Urinary bladder (tissue), 4 donors: ENCODE measurements around the gene AFAP1L1. TPM values are rescaled to one million over a fixed set of nuclear protein-coding genes. Genes with fewer than 3 reads are reported as not detected.

Source experiments
- DNase-seq: peaks from one replicate; pipeline ENCODE4 v3.0.0-alpha.2; 2015; ENCODE audit errors: extremely low spot score
- H3K27ac ChIP-seq: one replicate; pipeline ENCODE4 v1.5.1; 2013; ENCODE audit warnings: low read depth, mild to moderate bottlenecking, moderate library complexity
- H3K36me3 ChIP-seq: one replicate; pipeline ENCODE4 v1.6.1; 2013; ENCODE audit warnings: mild to moderate bottlenecking, moderate library complexity; ENCODE audit not compliant: insufficient read depth
- H3K4me1 ChIP-seq: one replicate; pipeline ENCODE4 v1.6.1; 2013; ENCODE audit warnings: mild to moderate bottlenecking, moderate library complexity; ENCODE audit not compliant: insufficient read depth
- H3K4me3 ChIP-seq: one replicate; pipeline ENCODE4 v1.5.1; 2013; ENCODE audit warnings: low read depth, low read length
- WGBS: extraction: QIAGEN DNeasy Blood & Tissue Kit; methylation state at CpG from one replicate; pipeline ENCODE4 v1.1.7; 2013; 5-methylcytosine and 5-hydroxymethylcytosine counted together
- polyA plus RNA-seq: library from polyadenylated mRNA; stranded (reverse); fragments of 200-250 nt; gene quantifications from one replicate; pipeline ENCODE4 v1.2.3, GENCODE V29; 2013
- total RNA-seq: library from RNA; depleted of rRNA; stranded (reverse); fragments of >200 nt; gene quantifications from one replicate; pipeline ENCODE4 v1.2.3, GENCODE V29; 2014
- donor health status: healthy with polysubstance abuse.
- donor health status: healthy.

Gene AFAP1L1
- total and polyA plus RNA-seq, 2 donors: 6.3 to 27.9 TPM

- H3K36me3 ChIP-seq: no peaks in the 10 kb centered on the region
- no peak for DNase-seq
- no peak overlapping the region for H3K27ac ChIP-seq
- H3K4me1 ChIP-seq: no peaks in the 10 kb centered on the region
- no peak overlapping the region for H3K4me3 ChIP-seq
- 80% methylated on average over 8 of the region's 8 CpGs for WGBS
Measured at GRCh38 chr5:149301744-149302380, 30.2 kb downstream of the AFAP1L1 start.

- H3K27ac ChIP-seq: no peak overlapping the region
- no peaks in the 10 kb centered on the region for H3K4me1 ChIP-seq
- no peak for DNase-seq
- H3K4me3 ChIP-seq: no peak overlapping the region
- 87% methylated on average over 5 of the region's 5 CpGs for WGBS
- H3K36me3 ChIP-seq: no peaks in the 10 kb centered on the region
Measured at GRCh38 chr5:149302641-149303040, 31.0 kb downstream of the AFAP1L1 start.

GRCh38 chr5:149303210-149303609 lies 31.6 kb downstream of the AFAP1L1 start:
- Histone ChIP-seq H3K36me3 (no peaks in the 10 kb centered on the region), H3K4me3 (no peak overlapping the region)
- WGBS: 79% methylated on average over 4 of the region's 4 CpGs

DNA sequence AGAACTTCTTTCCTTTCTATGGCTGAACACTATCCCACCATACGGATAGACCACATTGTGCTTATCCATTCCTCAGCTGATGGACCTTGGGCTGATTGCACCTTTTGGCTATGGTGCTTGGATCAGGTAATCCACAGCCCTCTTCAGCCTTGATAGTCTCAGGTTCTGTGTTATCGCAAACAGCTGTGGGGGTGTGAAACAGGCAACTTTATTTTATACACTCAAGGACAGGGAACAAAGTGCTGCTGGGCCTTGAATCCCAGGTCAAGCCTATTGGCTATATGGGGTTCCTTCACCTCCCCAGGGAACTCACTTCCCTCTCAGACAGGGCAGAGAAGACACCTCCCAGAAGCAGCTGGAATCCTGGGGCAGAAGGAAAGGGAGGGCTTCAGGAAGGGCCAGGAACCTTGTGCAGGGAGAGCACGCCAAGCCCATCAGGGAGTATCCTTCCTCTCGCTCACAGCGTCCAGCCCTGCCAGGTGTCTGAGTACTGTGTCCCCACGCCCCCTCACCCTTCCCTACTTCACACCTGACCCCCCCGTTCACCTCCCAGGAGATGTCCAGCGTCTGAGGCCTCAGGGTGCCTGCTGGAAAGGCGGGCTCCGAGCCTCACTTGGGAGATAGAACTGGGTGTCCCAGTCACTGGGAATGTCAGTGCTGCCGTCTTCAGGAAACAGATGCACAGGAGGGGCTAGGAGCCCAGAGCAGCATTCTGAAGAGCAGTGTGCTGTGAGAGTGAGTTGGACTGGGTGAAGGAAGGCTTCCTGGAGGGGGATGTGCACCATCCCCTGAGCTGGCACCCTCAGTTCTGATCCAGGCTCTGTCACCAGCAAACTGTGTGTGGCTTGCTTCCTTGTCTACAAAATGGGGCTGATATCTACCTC lies 32.8 kb downstream of the AFAP1L1 start:
- no peak for DNase-seq
- 75% methylated on average over 11 of the region's 11 CpGs for WGBS
- Histone ChIP-seq H3K36me3 (no peaks in the 10 kb centered on the region), H3K4me3 (no peak overlapping the region), H3K4me1 (no peaks in the 10 kb centered on the region), H3K27ac (no peak overlapping the region)

More at GRCh38 chr5:149303210-149303609, 31.6 kb downstream of the AFAP1L1 start:
- no peaks in the 10 kb centered on the region for H3K4me1 ChIP-seq
- no peak for DNase-seq
- no peak overlapping the region for H3K27ac ChIP-seq

- no peak overlapping the region for H3K4me3 ChIP-seq
- no peaks in the 10 kb centered on the region for H3K36me3 ChIP-seq
- H3K4me1 ChIP-seq: no peaks in the 10 kb centered on the region
- H3K27ac ChIP-seq: no peak overlapping the region
- 86% methylated on average over 6 of the region's 6 CpGs for WGBS
- no peak for DNase-seq
Measured at GRCh38 chr5:149309354-149309753, 37.7 kb downstream of the AFAP1L1 start.

- Histone ChIP-seq H3K36me3 (no peaks in the 10 kb centered on the region), H3K4me3 (no peak overlapping the region), H3K27ac (no peak overlapping the region), H3K4me1 (no peaks in the 10 kb centered on the region)
- no peak for DNase-seq
- 89% methylated on average over 4 of the region's 4 CpGs for WGBS
Measured at GRCh38 chr5:149310488-149310887, 38.8 kb downstream of the AFAP1L1 start.

DNA sequence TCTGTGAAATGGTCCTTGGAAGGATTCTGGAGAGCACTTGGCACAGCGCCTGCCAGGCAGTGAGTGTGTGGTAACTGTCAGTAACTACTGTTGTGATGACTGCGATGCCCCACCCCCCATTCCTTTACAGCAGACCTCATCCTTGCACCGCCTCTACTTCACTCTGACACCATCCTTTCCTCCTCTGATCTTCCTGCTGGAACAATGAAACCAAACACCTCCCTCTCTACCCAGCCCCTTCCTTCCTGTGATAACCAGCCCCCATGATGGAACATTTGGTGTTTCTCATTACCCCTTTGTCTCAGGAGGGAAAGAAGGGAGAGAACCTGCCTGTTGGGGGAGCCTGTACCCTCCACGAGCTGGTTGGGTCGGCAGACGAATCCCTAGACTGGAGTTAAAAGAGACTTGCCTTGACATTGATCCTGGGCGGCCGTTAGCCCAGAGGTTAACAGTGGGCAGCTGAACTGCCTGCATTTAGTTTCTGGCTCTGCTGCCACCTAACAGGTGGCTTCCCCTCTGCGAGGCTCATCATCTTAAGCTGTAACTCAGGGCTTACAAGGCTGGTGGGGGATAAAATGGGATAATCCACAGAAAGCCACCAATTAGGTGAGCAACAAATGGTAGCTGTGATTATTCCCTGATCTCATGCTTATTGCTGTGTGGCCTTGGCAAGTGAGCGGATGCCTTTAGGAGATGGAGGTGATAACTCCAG lies 39.4 kb downstream of the AFAP1L1 start:
- 65% methylated on average over 10 of the region's 10 CpGs for WGBS
- H3K4me1 ChIP-seq: no peaks in the 10 kb centered on the region
- H3K36me3 ChIP-seq: no peaks in the 10 kb centered on the region
- H3K4me3 ChIP-seq: no peak overlapping the region
- H3K27ac ChIP-seq: no peak overlapping the region
- no peak for DNase-seq

DNA sequence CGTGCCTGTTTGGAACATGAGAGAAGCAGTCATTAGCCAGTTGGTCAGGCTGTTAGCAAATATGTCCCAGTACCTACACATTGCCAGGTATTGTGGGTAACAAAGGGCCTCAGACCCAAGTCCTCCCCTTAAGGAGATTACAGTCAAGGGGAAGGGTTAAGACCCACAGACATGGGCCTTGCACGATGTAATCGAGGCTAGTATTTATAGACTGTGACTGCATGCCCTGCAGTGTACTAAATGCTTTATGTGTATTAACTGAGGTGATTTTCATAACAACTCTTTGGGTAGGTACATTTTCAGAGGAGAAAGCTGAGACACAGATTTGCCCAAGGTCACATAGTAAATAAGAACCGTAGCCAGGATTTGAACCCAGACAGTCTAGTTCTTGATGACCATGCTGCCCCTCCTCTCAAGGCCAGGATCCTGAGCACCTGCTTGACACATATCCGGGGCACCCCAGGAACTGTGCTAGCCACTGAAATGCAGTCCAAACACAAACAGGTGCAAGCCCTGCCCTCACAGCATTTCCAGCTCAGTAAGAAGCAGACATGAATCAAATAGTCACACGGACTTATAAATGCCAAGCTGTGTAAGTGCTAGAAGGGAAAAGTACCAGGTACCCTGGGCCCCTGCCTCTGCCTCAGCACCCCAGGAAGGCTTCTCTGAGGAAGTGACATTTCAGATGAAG lies 41.6 kb downstream of the AFAP1L1 start:
- DNase-seq: no peak
- no peaks in the 10 kb centered on the region for H3K36me3 ChIP-seq
- no peak overlapping the region for H3K4me3 ChIP-seq
- no peak overlapping the region for H3K27ac ChIP-seq
- 77% methylated on average over 6 of the region's 6 CpGs for WGBS
- H3K4me1 ChIP-seq: no peaks in the 10 kb centered on the region

- WGBS: 84% methylated on average over 4 of the region's 4 CpGs
- H3K4me3 ChIP-seq: no peak overlapping the region
- DNase-seq: no peak
- no peaks in the 10 kb centered on the region for H3K4me1 ChIP-seq
- no peaks in the 10 kb centered on the region for H3K36me3 ChIP-seq
- no peak overlapping the region for H3K27ac ChIP-seq
Measured at GRCh38 chr5:149314571-149315111, 43.0 kb downstream of the AFAP1L1 start.

DNA sequence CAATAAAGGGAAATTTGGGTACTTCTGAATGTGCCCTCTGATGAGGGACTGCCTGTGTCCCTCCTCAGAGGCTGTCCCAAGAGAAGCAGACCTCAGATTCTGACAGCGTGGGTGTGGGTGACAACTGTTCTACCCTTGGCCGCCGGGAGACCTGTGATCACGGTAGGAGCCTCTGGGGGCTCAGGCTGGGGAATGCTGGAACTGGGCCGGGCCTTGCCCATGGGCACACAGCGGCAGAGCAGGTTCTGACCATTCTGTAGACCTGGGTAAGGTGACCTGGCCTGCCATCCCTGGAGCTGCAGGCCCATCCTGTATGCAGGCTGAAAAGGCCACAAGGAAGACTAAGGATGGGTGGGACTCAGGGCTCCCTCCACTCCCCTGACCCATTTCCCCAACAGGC lies 44.1 kb downstream of the AFAP1L1 start:
- no peak for DNase-seq
- Histone ChIP-seq H3K36me3 (no peaks in the 10 kb centered on the region), H3K4me1 (no peaks in the 10 kb centered on the region), H3K4me3 (no peak overlapping the region), H3K27ac (no peak overlapping the region)
- 85% methylated on average over 6 of the region's 6 CpGs for WGBS

- WGBS: 84% methylated on average over 14 of the region's 14 CpGs
- Histone ChIP-seq H3K4me3 (no peak overlapping the region), H3K36me3 (no peaks in the 10 kb centered on the region), H3K4me1 (no peaks in the 10 kb centered on the region), H3K27ac (no peak overlapping the region)
- DNase-seq: no peak
Measured at GRCh38 chr5:149317281-149318048, 45.8 kb downstream of the AFAP1L1 start.

DNA sequence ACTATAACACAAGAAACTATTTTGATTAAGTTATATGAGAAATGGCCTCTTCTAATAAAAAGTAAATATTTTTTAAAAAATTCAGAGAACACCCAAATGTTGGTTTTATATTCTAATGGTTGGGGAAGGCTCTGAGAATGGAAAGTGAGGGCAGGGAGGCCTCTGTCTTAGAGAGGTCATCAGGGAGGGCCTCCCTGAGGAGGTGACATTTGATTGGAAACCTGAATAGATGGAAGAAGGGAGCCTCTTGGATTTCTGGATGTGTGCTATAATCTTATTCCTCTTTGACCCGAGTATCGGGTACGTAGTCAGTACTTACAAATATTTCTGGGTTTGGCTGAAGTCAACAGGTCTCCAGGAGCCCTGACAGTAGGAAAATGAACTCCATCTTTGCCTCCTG lies 47.5 kb downstream of the AFAP1L1 start:
- no peak overlapping the region for H3K4me3 ChIP-seq
- no peak overlapping the region for H3K27ac ChIP-seq
- no peaks in the 10 kb centered on the region for H3K4me1 ChIP-seq
- no peak for DNase-seq
- 94% methylated on average over 3 of the region's 3 CpGs for WGBS
- no peaks in the 10 kb centered on the region for H3K36me3 ChIP-seq
